GM13976 (cell line): ENCODE data around the gene EIF3J.
"Not testable (repeated sequence)": the region's sequence is repeated elsewhere in the genome, so short reads cannot be mapped to it uniquely, and the experiment has no call there.

Experiments
- DNase-seq: peaks from one replicate; pipeline ENCODE4 v3.0.0; 2012; ENCODE audit warnings: low spot score
- CTCF ChIP-seq: IDR thresholded peaks from 2 replicates; pipeline ENCODE4 v1.5.1; 2012; ENCODE audit warnings: borderline replicate concordance, mild to moderate bottlenecking; ENCODE audit not compliant: insufficient read depth; ENCODE audit errors: extremely low read depth, missing control alignments, control extremely low read depth
- in situ Hi-C: fragments of 300-500 bp; cut with MboI; formaldehyde crosslinking; loops from one replicate; pipeline ENCODE4 v1.12.0; 2022; ENCODE audit warnings: low sequenced_read_pairs, mixed read lengths, inconsistent platforms; ENCODE audit not compliant: unreplicated experiment

EIF3J gene

DNA sequence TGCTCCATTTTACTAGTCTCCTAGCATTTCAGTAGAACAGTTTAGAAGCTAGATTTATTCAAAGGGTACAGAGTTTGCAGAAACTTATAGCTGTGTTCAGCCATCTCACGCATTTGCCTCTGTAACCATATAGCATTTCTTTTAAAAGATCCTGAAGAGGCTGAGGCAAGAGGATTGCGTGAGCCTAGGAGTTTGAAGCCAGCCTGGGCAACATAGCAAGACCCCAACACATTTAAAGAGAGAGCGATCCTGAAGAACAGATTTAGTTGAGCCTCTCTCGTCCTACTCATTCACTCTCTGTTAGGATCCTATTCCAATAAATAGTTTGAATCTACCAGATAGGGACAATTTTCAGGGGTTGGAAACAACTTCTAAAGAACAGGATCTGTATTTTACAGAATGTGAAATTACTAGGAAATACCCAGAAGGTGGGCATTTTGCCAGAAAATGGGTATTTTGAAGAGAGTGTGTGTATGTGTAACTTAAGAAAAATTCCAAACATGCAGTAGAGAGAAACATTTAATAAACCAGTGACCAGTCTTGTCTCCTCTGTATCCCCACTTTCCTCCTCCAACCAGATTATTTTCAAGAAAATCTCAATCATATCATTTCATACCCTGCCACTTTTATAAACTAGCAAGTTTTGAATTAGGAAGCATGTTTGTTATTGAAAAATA lies 4.5 kb downstream of the EIF3J start:
- TF ChIP-seq CTCF, result no peak
- in situ Hi-C loops, result no loop called here
- no peak for DNase-seq

GRCh38 chr15:44542596-44542995 lies 5.6 kb downstream of the EIF3J start:
- TF ChIP-seq CTCF, result no peak
- in situ Hi-C loops, result no loop called here

DNA sequence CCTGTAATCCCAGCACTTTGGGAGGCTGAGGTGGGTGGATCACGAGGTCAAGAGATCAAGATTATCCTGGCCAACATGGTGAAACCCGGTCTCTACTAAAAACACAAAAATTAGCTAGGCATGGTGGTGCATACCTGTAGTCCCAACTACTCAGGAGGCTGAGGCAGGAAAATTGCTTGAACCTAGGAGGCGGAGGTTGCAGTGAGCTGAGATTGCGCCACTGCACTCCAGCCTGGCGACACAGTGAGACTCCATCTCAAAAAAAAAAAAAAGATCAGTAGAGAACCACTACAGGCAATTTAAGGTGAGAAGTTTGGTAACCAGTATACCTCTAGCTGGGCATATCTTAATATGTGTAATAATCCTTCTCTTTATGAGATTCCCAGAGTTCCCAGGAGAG lies 7.8 kb downstream of the EIF3J start:
- DNase-seq, result not testable (repeated sequence)

More at GRCh38 chr15:44542596-44542995, 5.6 kb downstream of the EIF3J start:
- no peak for DNase-seq

GRCh38 chr15:44545913-44546802 lies 9.2 kb downstream of the EIF3J start:
- in situ Hi-C loops, result no loop called here
- peak; percentile 47 for TF ChIP-seq CTCF

More for the DNA sequence above, 7.8 kb downstream of the EIF3J start:
- in situ Hi-C loops, result not testable (repeated sequence)

GRCh38 chr15:44549152-44549551 lies 12.2 kb downstream of the EIF3J start:
- DNase-seq, in situ Hi-C loops: not testable (repeated sequence)

More at GRCh38 chr15:44545913-44546802, 9.2 kb downstream of the EIF3J start:
- DNase-seq, result peak; percentile 50

GRCh38 chr15:44550256-44550655 lies 13.3 kb downstream of the EIF3J start:
- no peak for DNase-seq
- TF ChIP-seq CTCF, result no peak
- in situ Hi-C loops, result no loop called here

GRCh38 chr15:44550734-44551133 lies 13.8 kb downstream of the EIF3J start:
- TF ChIP-seq CTCF, result no peak
- in situ Hi-C loops, result no loop called here
- DNase-seq, result no peak
